HPDE6-E6E7 (cell line): ENCODE data around the gene KIAA0408.
"Not testable (repeated sequence)": the region's sequence is repeated elsewhere in the genome, so short reads cannot be mapped to it uniquely, and the experiment has no call there.

ENCODE experiments used
- DNase-seq: peaks from one replicate; pipeline ENCODE4 v3.0.0; 2011; ENCODE audit warnings: missing footprints; ENCODE audit errors: extremely low spot score

KIAA0408 gene

GRCh38 chr6:127412016-127412415 lies 47.2 kb downstream of the KIAA0408 start:
- DNase-seq = not testable (repeated sequence)
